AG08396 (cell line): ENCODE data around the gene TSHZ1.
"Not testable (repeated sequence)": the region's sequence is repeated elsewhere in the genome, so short reads cannot be mapped to it uniquely, and the experiment has no call there.

Experiments used
- DNase-seq: peaks from one replicate; pipeline ENCODE4 v3.0.0; 2012; ENCODE audit warnings: low spot score, mixed read lengths

TSHZ1 gene

GRCh38 chr18:75316223-75316622, 105.6 kb downstream of the TSHZ1 start:
- DNase-seq = no peak

GRCh38 chr18:75316826-75317225, 106.2 kb downstream of the TSHZ1 start:
- no peak for DNase-seq

GRCh38 chr18:75317300-75317699, 106.7 kb downstream of the TSHZ1 start:
- no peak for DNase-seq

GRCh38 chr18:75317703-75318102, 107.1 kb downstream of the TSHZ1 start:
- no peak for DNase-seq

- DNase-seq = no peak
Measured at GRCh38 chr18:75319905-75320304, 109.3 kb downstream of the TSHZ1 start.

GRCh38 chr18:75320506-75320905, 109.9 kb downstream of the TSHZ1 start:
- no peak for DNase-seq

- DNase-seq = no peak
Measured at GRCh38 chr18:75321431-75321830, 110.8 kb downstream of the TSHZ1 start.

- DNase-seq = no peak
Measured at GRCh38 chr18:75322206-75322605, 111.6 kb downstream of the TSHZ1 start.

GRCh38 chr18:75323821-75324585, 113.4 kb downstream of the TSHZ1 start:
- no peak for DNase-seq

- DNase-seq = no peak
Measured at GRCh38 chr18:75324686-75325257, 114.2 kb downstream of the TSHZ1 start.

GRCh38 chr18:75329753-75330152, 119.2 kb downstream of the TSHZ1 start:
- not testable (repeated sequence) for DNase-seq

GRCh38 chr18:75330308-75330707, 119.7 kb downstream of the TSHZ1 start:
- no peak for DNase-seq

- DNase-seq = no peak
Measured at GRCh38 chr18:75334869-75335268, 124.3 kb downstream of the TSHZ1 start.

GRCh38 chr18:75335511-75335910, 124.9 kb downstream of the TSHZ1 start:
- DNase-seq = no peak

- DNase-seq = no peak
Measured at GRCh38 chr18:75336767-75337166, 126.2 kb downstream of the TSHZ1 start.

- DNase-seq = no peak
Measured at GRCh38 chr18:75337348-75337747, 126.8 kb downstream of the TSHZ1 start.

- DNase-seq = no peak
Measured at GRCh38 chr18:75338631-75339030, 128.0 kb downstream of the TSHZ1 start.
